Esophagus squamous epithelium (tissue), 4 donors: Measurements from ENCODE around the gene MRPS17.

Experiments
- CTCF ChIP-seq, 6 experiments: fragments of 450-650 bp in 4 of 6; fragments of 200-600 bp in 2 of 6; sonication (generic) in 2 of 6; IDR thresholded peaks; one replicate each; pipeline ENCODE4 v1.5.1; 2016 to 2019; ENCODE audit warnings: antibody characterized with exemption in 6 of 6, mild to moderate bottlenecking in 4 of 6, moderate library complexity in 4 of 6
- POLR2A ChIP-seq, 4 donors: fragments of 450-650 bp; IDR thresholded peaks; one replicate each; pipeline ENCODE4 v1.6.1; 2017; ENCODE audit warnings: antibody characterized with exemption in 4 of 4, mild to moderate bottlenecking in 4 of 4, moderate library complexity in 3 of 4

GRCh38 chr7:55966851-55967250, 15.2 kb downstream of the MRPS17 start:
- TF ChIP-seq CTCF (IDR thresholded peaks at IDR 0.05), result no peak
- TF ChIP-seq POLR2A (IDR thresholded peaks at IDR 0.05), result no peak
